Ishikawa (cell line): ENCODE measurements around the gene TFAP2A.

Experiments used
- CEBPB ChIP-seq: IDR thresholded peaks from 2 replicates; pipeline ENCODE4 v1.6.1; 2012
- CREB1 ChIP-seq: IDR thresholded peaks from 2 replicates; pipeline ENCODE4 v1.6.1; 2012; ENCODE audit warnings: low read depth
- EGR1 ChIP-seq: IDR thresholded peaks from 2 replicates; pipeline ENCODE4 v1.6.1; 2012
- EP300 ChIP-seq: IDR thresholded peaks from 2 replicates; pipeline ENCODE4 v1.6.1; 2012; ENCODE audit warnings: borderline replicate concordance
- FOXM1 ChIP-seq: IDR thresholded peaks from 2 replicates; pipeline ENCODE4 v1.6.1; 2012; ENCODE audit warnings: low read depth, borderline replicate concordance
- MAX ChIP-seq: IDR thresholded peaks from 2 replicates; pipeline ENCODE4 v1.6.1; 2012
- NFIC ChIP-seq: IDR thresholded peaks from 2 replicates; pipeline ENCODE4 v1.6.1; 2012
- RAD21 ChIP-seq: IDR thresholded peaks from 2 replicates; pipeline ENCODE4 v1.6.1; 2012; ENCODE audit warnings: low read depth
- REST ChIP-seq: IDR thresholded peaks from 2 replicates; pipeline ENCODE4 v1.6.1; 2012; ENCODE audit warnings: low read depth, mild to moderate bottlenecking
- TAF1 ChIP-seq: IDR thresholded peaks from 2 replicates; pipeline ENCODE4 v1.6.1; 2012; ENCODE audit warnings: low read depth, mild to moderate bottlenecking
- TCF12 ChIP-seq: IDR thresholded peaks from 2 replicates; pipeline ENCODE4 v1.6.1; 2012; ENCODE audit warnings: low read depth
- TEAD4 ChIP-seq: IDR thresholded peaks from 2 replicates; pipeline ENCODE4 v1.6.1; 2012
- USF1 ChIP-seq: IDR thresholded peaks from 2 replicates; pipeline ENCODE4 v1.6.1; 2012
- YY1 ChIP-seq: IDR thresholded peaks from 2 replicates; pipeline ENCODE4 v1.6.1; 2012; ENCODE audit warnings: low read depth
- ZBTB7A ChIP-seq: IDR thresholded peaks from 2 replicates; pipeline ENCODE4 v1.6.1; 2012; ENCODE audit warnings: low read depth

TFAP2A gene

DNA sequence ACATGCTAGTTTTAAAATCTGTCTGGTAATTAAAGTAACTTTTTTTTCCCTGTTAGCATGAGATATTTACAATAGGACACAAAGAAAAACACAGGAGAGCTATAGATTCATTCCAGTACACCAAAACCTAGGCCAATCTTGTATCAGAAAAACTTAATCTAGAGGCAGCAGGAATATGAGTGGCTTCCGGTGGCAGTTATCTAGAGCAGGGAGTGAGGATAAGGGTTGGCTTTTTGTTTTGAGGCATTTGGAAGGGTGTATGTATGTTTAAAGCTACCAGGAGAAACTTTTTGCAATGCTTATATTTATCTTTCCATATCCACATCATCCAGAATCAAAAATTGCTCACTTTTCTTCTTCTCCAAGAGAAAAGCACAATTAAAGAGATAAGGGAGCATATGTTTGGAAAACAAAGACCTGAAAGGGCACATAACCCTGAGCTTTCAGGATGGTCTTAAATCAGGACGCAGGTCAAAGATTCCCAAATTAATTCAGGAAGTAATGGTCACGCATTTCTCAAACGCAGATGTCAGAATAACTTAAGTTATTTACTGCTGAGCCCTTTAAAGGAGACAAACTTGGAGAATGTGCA, 13.1 kb downstream of the TFAP2A start:
- TF ChIP-seq NFIC (no peak), EP300 (no peak), TEAD4 (no peak), TCF12 (no peak), REST (no peak), ZBTB7A (no peak), FOXM1 (no peak), MAX (no peak), CREB1 (no peak), TAF1 (no peak), YY1 (no peak), EGR1 (no peak), USF1 (no peak), RAD21 (no peak), CEBPB (no peak)

GRCh38 chr6:10401004-10401536, 13.8 kb downstream of the TFAP2A start:
- no peak for TF ChIP-seq CREB1
- TF ChIP-seq CEBPB: no peak
- TF ChIP-seq TAF1: no peak
- TF ChIP-seq RAD21: no peak
- TF ChIP-seq FOXM1: no peak
- no peak for TF ChIP-seq ZBTB7A
- no peak for TF ChIP-seq EP300
- no peak for TF ChIP-seq YY1
- no peak for TF ChIP-seq TCF12
- TF ChIP-seq MAX: no peak
- TF ChIP-seq TEAD4: no peak
- TF ChIP-seq REST: no peak

DNA sequence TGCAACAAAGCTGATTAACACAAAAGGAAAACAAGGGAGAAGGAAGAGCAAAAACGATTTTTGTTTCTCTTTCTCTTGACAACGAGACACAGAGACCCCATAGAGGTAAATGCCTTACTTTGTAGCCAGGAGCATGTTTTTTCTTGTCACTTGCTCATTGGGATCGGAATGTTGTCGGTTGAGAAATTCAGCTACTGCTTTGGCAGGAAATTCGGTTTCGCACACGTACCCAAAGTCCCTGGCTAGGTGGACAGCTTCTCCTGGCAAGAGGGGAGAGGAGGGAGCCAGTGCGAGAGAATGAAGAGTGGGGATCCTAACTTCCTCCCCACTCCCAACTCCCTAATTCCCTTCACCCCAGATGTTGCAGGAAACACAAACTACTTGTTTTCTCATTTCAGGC, 14.5 kb downstream of the TFAP2A start:
- TF ChIP-seq CEBPB (no peak), NFIC (no peak), MAX (no peak), ZBTB7A (no peak), TEAD4 (no peak), TCF12 (no peak), FOXM1 (no peak), EGR1 (no peak), RAD21 (no peak), YY1 (no peak), CREB1 (no peak), USF1 (no peak), TAF1 (no peak), REST (no peak), EP300 (no peak)

GRCh38 chr6:10399451-10399850, 15.4 kb downstream of the TFAP2A start:
- TF ChIP-seq REST: no peak
- no peak for TF ChIP-seq FOXM1
- TF ChIP-seq TEAD4: no peak
- TF ChIP-seq USF1: no peak
- no peak for TF ChIP-seq RAD21
- no peak for TF ChIP-seq CREB1
- no peak for TF ChIP-seq EGR1
- no peak for TF ChIP-seq ZBTB7A
- no peak for TF ChIP-seq CEBPB
- no peak for TF ChIP-seq MAX
- no peak for TF ChIP-seq TCF12
- no peak for TF ChIP-seq YY1
- TF ChIP-seq EP300: no peak
